ENCODE data around the gene CYB561D2.
A peak's percentile ranks its signal among the peaks of the same experiment; 100 is the strongest.
"Not testable (repeated sequence)": the region's sequence is repeated elsewhere in the genome, so short reads cannot be mapped to it uniquely, and the experiment has no call there.

Gene CYB561D2

DNA sequence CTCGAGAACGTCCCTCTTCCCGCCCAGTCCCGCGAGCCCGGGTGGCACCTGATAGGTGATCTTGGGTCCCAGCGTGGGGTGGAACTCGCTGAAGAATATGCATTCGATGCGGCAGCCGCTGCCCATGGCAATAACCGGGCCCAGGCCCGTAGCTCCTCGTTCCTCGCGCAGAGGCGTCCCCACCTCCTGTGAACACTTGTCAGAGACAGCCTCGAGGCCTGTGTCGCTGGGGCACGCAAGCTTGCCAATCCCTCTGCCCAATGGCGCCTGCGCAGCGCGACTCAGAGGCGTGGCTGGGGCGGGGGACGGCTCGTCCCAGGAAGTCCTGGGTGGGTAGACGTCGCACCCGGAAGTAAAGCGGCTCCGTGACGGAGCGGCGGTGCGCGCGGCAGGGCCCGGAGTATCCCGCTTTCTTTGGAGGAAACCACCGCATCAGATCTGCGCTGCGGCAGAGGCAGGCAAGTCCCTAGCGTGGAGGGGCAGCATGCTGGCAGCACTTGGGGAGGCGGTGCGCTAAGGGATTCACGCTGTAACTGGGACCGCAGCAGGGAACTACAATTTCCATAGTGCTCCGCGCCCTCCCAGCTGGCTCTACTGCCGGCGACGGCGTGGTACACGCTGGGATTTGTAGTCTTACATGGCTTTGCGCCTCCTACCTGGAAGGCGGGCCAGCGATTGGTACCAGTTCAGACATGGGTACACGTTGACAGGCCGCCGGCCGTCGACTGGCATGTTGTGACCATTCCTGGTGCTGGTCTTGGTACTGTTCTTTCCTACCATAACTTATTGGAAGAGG, at the start of gene CYB561D2, which contains the start of gene NPRL2:
TSS of gene CYB561D2 (plus strand) at position 336 of the 796 bp plus-strand sequence. CDS start 572 bp downstream, outside the sequence.
TSS of gene NPRL2 (minus strand) at position 249 of the 796 bp plus-strand sequence. CDS start at position 126, 123 bp downstream.
- DNase-seq: peak; percentile 100

DNA sequence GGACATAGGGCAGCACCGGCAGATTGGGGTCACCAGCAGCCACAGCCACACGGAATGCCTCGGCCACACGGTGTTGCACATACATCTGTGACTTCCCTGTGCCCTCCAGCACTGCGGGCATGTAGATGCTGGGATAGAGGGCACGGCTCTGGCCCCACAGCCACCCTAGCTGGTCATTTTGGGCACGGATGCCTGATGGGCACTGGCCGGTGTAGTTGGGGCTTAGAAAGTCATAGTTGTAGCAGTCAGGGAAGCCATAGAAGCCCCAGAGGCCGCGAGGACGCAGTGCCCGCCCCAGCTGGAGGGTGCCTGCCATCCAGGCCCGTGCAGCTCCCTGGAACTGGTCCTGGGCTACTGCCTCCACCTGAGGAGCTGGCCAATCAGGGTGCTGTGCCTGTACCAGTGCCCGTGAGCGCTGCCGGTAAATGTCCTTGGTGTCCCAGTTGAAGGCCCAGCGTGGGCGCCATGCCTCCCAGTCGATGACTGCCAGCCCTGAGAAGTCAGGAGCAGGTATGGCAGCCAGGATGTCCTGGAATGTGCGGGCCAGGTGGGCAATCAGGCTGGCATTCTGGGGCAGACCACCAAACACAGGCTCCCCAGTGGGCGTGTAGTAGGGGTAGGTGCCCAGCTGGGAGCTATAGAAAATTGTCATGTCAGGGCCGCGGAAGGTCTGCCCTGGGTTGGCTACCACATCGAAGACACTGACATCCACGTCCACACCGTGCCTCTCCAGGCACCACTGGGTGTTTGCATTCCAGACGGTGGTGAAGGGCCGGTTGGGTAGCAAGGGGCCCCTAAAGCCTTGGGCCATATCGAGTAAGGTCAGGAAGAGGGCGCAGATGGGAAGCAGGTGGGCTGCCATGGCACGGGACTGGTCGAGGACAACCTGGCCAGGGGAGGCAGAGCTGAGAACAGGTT, 48.3 kb upstream of the CYB561D2 start:
- DNase-seq: no peak

- DNase-seq: no peak
Measured at GRCh38 chr3:50303013-50303815, 47.4 kb upstream of the CYB561D2 start, which contains the start of gene HYAL1. HYAL1 (minus strand) TSS chr3:50303574; CDS start chr3:50302956, 618 bp downstream.

GRCh38 chr3:50304601-50305000, 46.1 kb upstream of the CYB561D2 start:
- DNase-seq: no peak

DNA sequence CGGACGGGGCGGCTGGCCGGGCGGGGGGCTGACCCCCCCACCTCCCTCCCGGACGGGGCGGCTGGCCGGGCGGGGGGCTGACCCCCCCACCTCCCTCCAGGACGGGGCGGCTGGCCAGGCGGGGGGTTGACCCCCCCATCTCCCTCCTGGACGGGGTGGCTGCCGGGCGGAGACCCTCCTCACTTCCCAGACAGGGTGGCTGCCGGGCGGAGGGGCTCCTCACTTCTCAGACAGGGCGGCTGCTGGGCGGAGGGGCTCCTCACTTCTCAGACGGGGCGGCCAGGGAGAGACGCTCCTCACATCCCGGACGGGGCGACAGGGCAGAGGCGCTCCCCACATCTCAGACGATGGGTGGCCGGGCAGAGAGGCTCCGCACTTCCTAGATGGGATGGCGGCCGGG, 38.6 kb upstream of the CYB561D2 start:
- DNase-seq: not testable (repeated sequence)

DNA sequence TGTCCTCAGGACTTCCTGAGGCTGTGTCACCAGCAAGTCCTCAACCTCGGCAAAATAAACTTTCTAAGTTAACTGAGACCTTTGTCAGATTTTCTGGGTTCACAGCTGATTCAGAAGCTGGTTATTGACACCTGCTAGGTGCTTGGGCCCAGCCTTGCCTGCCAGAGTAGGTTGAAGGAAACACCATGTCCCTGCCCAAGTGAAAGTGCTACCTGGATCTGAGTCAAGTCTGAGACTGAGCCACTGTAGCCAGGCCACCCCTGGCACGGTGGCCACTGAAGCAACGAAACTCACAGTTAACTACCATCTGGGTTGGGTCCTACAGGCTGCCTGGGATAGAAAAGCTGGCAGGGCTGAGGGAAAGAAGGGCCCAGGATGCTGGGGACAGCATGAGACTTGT, 36.3 kb upstream of the CYB561D2 start:
- DNase-seq: no peak

DNA sequence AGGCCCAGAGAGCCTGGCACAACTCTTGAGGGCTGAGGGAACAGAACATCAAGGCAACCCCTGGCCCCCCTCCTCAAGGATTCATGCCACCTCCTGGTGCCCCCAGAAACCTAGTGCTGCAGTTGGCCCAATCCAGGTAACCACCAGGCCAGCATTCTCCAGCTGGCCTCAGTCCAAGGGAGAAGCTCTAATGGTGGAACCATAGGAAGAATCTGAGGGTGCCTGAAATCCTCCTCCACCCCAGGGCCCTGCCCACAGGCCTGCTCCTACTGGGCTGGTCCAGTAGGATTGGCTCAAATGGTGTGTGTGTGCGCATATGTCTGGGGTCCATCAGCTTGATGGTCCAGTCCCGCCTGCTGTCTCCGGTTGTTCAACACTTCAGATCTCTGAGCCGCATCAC, 35.8 kb upstream of the CYB561D2 start:
- DNase-seq: no peak

- DNase-seq: peak; percentile 81
Measured at GRCh38 chr3:50316657-50317242, 33.9 kb upstream of the CYB561D2 start.

DNA sequence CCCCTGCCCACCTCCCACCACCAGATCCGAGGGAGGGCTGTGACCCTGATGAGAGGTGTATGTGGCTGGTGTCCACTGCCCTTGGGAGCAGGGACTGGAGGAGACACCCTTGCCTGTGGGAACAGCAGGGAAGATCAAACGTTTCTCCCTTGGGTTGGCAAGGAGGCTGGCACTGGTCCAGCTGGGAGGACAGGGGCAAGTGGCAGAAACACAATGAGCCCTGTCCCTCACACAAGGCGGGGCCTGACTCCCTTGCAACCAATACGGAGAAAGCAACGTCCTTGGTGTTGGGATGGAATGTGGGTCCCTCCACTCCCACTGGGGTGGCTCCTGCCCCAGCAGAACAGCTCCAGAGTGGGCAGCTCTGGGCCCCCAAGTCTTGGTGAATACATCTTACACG, 33.4 kb upstream of the CYB561D2 start:
- no peak for DNase-seq

DNA sequence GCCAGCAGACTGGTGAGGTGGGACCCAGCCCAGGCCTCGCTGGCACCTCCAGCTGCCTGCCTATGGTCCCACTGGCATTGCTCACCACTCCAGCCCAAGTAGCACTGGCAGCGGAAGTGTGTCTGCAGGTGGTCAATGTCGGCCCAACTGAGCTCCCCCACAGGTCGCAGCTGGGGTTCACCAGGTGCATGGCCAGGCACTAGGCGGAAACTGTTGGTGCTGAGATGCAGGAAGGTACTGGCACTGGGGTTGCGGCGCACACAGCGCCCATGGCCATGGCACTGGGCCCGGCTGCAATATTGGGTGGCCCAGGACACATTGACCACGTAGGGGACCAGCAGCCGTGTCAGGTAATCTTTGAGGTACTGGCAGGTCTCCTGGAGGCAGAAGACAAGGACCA, 32.5 kb upstream of the CYB561D2 start:
- no peak for DNase-seq

GRCh38 chr3:50318615-50319014, 32.0 kb upstream of the CYB561D2 start:
- DNase-seq: no peak

DNA sequence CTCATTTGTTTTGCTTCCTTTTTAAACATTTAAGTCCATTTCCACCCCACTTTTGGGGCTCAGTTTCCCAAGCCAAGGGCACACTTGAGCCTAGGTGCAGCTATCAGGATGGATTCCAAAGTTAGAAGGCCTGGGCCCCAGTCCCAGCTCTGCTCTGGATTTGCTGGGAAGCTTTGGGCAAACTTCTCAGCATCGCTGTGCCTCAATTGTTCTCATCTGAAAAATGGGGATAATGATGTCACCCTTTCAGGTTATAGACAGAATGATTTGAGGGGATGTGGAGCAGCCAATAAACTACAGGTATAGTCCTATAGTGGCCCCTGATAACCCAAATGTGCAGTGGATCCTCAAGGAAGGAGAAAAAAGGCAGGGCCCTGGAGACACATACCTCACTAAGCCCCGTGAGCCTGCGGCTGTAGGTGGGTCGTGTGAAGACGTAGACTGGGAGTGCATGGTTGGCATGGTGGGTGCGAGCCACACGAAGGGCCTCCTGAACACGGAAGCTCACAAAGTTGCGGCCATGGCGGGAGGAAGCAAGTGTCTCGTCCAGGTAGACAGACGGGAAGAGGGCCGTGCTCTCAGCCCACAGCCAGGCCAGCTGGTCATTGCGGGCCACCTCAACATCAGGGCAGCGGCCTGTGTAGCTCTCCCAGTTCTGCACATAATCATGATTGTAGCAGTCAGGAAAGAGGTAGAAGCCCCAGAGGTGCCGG, 31.3 kb upstream of the CYB561D2 start:
- DNase-seq: no peak

DNA sequence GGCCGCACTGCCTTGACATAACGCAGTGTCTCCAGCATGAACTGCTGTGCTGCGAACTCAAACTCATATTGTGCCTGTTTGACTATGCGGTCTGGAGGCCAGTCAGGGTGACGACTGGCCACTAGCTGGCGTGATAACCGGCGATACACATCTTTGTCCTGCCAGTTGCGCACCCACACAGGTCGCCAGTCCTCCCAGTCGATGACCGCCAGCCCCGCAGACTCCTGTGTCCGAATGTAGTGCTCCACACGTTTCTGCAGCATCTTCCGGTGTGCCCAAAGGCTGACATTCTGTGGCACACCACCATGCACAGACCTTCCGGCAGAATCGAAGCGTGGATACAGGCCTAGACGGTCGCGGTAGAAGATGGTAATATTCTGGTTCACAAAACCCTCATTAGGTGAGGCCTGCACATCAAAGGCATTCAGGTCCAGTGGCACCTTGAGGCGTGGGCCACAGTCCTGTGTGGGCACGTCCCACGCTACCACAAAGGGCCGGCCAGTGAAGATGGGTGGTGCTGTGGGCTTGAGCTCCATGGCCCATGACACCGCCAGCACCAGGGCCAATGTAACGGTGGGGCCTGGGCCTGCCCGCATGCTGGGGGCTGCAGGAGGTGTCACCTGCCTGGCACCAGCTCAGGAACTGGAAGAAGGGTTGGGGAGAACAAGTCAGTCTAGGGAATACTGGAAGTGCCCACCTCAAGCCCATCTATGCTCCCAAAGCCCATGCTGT, 30.6 kb upstream of the CYB561D2 start:
- no peak for DNase-seq

DNA sequence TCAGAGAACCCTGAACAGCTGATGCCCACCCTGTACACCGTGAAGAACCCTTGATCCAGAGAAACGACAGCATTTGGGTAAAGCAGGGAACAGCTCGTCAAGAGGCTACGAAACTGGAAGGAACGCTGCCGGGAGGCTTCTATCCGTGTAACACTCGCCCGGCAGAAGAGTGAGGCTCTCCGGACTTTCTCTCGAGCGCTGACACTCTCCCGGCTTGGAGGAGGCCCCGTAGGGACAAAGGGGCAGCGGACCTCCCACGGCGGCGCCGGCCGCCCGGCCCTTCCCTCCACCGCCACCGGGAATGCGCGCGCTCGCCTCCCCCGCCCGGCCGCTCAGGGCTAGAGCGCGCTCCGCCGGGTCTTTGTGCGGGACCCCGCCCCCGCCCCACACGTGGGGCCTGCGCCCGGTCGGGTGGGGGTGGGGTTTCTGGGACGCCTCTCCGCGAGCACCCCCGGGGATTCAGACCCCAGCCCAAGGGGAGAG, 29.8 kb upstream of the CYB561D2 start:
- no peak for DNase-seq

DNA sequence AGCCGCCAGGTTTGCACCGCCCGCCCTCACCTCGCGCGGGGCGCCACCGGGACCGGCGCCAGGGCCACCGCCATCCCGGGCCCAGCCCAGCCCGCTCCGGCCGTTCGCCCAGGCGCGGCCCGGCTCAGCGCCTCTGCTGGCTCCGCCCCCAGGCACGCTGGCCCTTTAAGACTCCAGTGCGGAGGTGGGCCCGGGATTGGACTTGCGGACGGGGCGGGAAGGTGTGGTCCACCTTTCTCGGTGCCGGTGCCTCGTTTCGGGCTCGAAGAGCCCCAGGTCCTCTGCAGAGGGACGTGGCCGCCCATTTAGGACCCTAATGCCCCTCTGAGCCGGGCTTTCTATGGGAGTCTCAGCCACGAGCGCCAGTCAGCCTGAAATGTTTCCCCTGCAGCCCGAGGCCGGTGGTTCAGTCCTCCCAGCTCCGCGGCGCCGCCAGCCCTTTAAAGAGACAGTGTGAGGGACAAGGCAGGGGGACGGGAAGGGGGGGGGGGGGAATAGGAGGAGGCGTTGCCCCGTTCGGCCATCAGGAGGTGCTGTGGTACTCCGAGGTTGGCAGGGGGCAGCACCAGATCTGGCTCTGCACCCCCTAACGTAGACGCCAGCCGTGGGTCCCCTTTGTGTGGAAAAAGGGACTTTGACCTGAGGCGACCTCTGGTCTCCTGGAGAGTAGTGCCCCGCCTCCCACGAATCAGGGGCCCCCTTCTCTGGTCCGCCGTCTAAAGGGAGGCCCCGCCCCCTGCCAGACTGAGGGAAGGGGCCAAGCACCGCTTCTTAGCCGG, 29.1 kb upstream of the CYB561D2 start:
- peak; percentile 96 for DNase-seq

- no peak for DNase-seq
Measured at GRCh38 chr3:50322115-50322385, 28.6 kb upstream of the CYB561D2 start.

DNA sequence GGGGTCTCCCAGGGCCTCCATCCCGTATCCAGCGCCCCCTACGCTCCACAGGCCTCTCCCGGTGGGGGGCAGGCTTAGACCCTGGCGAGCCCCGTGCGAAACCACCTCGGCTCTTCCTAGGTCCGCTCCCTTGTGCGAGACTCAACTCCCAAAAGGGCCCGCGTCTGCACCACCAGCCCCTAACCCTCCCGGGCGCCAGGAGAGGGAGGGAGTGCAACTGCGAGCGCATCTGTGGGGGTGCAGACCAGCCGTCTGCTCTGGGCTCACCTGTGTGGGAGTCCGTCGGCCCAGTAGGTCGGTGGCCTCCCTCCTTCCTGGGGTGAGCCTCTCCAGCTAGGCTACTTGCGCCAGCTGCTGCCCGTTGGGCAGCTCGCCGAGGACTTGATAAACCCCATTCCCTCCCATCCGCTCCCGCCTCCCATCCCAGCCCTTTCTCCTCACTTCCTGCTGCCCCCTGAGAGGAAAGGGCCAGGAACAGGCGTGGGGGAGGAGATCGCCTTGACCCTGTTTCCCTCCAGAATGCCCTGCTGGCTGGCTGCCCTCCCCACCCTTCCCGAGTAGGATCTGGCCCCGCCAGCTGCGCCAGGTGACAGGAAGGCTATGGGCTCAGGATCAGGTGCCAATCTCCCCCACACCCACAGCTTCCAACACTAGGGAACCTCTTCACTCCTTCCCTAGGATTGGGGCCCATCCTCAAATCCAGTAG, 28.1 kb upstream of the CYB561D2 start, which contains the start of gene HYAL2:
TSS of gene HYAL2 (minus strand) at position 360 of the 706 bp plus-strand sequence. CDS start 2,256 bp downstream, outside the sequence.
- DNase-seq: no peak

DNA sequence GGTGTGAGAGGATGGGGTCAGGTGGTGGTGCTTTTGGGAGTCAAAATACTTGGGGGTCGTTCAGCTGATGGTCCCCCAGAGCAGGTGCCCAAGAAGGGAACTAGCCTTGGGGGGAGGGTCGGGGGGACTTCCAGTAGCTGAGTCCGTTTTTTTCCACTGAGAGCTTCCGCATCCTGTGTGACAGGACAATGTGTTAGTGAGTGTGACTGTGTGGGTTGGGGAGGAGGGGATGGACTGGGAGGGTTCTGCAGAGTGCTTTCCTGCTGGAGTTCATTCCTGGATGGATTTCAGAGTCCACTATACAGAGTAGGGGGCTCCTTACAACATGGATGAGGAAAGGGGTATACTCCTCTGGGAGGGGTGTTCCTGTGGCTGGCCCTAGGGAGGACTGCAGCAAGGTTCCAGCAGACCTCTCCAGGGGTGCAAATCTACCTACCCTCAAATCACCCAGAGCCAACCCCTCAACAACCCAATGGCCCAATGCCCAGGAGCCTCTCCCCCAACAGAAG, 27.5 kb upstream of the CYB561D2 start:
- no peak for DNase-seq

- no peak for DNase-seq
Measured at GRCh38 chr3:50323614-50324199, 27.0 kb upstream of the CYB561D2 start.
